MM.1S (cell line): Measurements from ENCODE around the gene ZNF438.

Experiments
- EZH2 ChIP-seq: fragments of 300-600 bp; sonication (generic); optimal IDR thresholded peaks from 2 replicates; pipeline ENCODE3; 2017; ENCODE audit warnings: low read depth, mild to moderate bottlenecking, antibody characterized with exemption, low read length, mixed read lengths
- EZH2phosphoT487 ChIP-seq: fragments of 300-600 bp; sonication (generic); IDR thresholded peaks from 2 replicates; pipeline ENCODE4 v1.6.1; 2018; ENCODE audit warnings: antibody characterized with exemption, low read length
- TF ChIP-seq, protein P1 (sequence below): fragments of 300-600 bp; sonication (generic); IDR thresholded peaks from 2 replicates; pipeline ENCODE4 v1.5.1; 2016; ENCODE audit warnings: antibody characterized with exemption, low read length, mixed read lengths

GRCh38 chr10:30839652-30840051, 192.0 kb downstream of the ZNF438 start:
- TF ChIP-seq, protein P1, sequence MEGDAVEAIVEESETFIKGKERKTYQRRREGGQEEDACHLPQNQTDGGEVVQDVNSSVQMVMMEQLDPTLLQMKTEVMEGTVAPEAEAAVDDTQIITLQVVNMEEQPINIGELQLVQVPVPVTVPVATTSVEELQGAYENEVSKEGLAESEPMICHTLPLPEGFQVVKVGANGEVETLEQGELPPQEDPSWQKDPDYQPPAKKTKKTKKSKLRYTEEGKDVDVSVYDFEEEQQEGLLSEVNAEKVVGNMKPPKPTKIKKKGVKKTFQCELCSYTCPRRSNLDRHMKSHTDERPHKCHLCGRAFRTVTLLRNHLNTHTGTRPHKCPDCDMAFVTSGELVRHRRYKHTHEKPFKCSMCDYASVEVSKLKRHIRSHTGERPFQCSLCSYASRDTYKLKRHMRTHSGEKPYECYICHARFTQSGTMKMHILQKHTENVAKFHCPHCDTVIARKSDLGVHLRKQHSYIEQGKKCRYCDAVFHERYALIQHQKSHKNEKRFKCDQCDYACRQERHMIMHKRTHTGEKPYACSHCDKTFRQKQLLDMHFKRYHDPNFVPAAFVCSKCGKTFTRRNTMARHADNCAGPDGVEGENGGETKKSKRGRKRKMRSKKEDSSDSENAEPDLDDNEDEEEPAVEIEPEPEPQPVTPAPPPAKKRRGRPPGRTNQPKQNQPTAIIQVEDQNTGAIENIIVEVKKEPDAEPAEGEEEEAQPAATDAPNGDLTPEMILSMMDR, result no peak
- TF ChIP-seq EZH2phosphoT487 (no peak), EZH2 (no peak)
